Left forelimb (tissue), 1 donor: ENCODE data around the gene CCR9.
"Not testable (repeated sequence)": the region's sequence is repeated elsewhere in the genome, so short reads cannot be mapped to it uniquely, and the experiment has no call there.

Experiments used
- DNase-seq: peaks from one replicate; pipeline ENCODE4 v3.0.0-alpha.2; 2018; ENCODE audit warnings: low spot score

The CCR9 gene

GRCh38 chr3:45885979-45886705 lies at the start of gene CCR9:
CCR9 (plus strand) TSS chr3:45886543; CDS start chr3:45894934, 8,391 bp downstream.
- DNase-seq: no peak

- no peak for DNase-seq
Measured at GRCh38 chr3:45838466-45838865, 47.9 kb upstream of the CCR9 start.

GRCh38 chr3:45841420-45841756 lies 45.0 kb upstream of the CCR9 start:
- peak; percentile 64 for DNase-seq

GRCh38 chr3:45841757-45842491 lies 44.4 kb upstream of the CCR9 start, which contains the start of gene LZTFL1:
LZTFL1 (minus strand) TSS chr3:45842119; CDS start chr3:45841991, 128 bp downstream.
- DNase-seq: peak; percentile 93

GRCh38 chr3:45842851-45843625 lies 43.3 kb upstream of the CCR9 start:
- DNase-seq: no peak

GRCh38 chr3:45844616-45845015 lies 41.7 kb upstream of the CCR9 start:
- DNase-seq: no peak

- DNase-seq: no peak
Measured at GRCh38 chr3:45848392-45848791, 38.0 kb upstream of the CCR9 start.

GRCh38 chr3:45852828-45853227 lies 33.5 kb upstream of the CCR9 start:
- DNase-seq: no peak

GRCh38 chr3:45856323-45856722 lies 30.0 kb upstream of the CCR9 start:
- not testable (repeated sequence) for DNase-seq

- DNase-seq: not testable (repeated sequence)
Measured at GRCh38 chr3:45857024-45857423, 29.3 kb upstream of the CCR9 start.

GRCh38 chr3:45858809-45859543 lies 27.4 kb upstream of the CCR9 start:
- no peak for DNase-seq

GRCh38 chr3:45860481-45860880 lies 25.9 kb upstream of the CCR9 start:
- no peak for DNase-seq

GRCh38 chr3:45861043-45861719 lies 25.2 kb upstream of the CCR9 start:
- DNase-seq: no peak

- no peak for DNase-seq
Measured at GRCh38 chr3:45864760-45865519, 21.4 kb upstream of the CCR9 start.

GRCh38 chr3:45865563-45865962 lies 20.8 kb upstream of the CCR9 start:
- DNase-seq: no peak

GRCh38 chr3:45868213-45868612 lies 18.1 kb upstream of the CCR9 start:
- no peak for DNase-seq

GRCh38 chr3:45868650-45869049 lies 17.7 kb upstream of the CCR9 start:
- no peak for DNase-seq

GRCh38 chr3:45869638-45870037 lies 16.7 kb upstream of the CCR9 start:
- DNase-seq: no peak

- no peak for DNase-seq
Measured at GRCh38 chr3:45870099-45870498, 16.2 kb upstream of the CCR9 start.

GRCh38 chr3:45871780-45872179 lies 14.6 kb upstream of the CCR9 start:
- no peak for DNase-seq

- DNase-seq: no peak
Measured at GRCh38 chr3:45872569-45872968, 13.8 kb upstream of the CCR9 start.
